ENCODE measurements around the gene EIPR1. TPM values are rescaled to one million over a fixed set of nuclear protein-coding genes. Genes with fewer than 3 reads are reported as not detected.

The EIPR1 gene
- total and polyA plus RNA-seq, 2 donors from 2014 or later, result 28.2 to 37.8 TPM

- Histone ChIP-seq H3K27me3 (ENCODE audit: control insufficient read depth, insufficient read depth, low read length) (no peaks in the 10 kb centered on the region), H3K9me3 (ENCODE audit: control insufficient read depth in 2 of 3, insufficient read depth in 1 of 3, low read length in 3 of 3) (no peaks in the 10 kb centered on the region), H3K36me3 (ENCODE audit: control insufficient read depth in 2 of 3, insufficient read depth in 3 of 3, low read length in 3 of 3) (peaks cover 0 to 3% (median 0%) of the 10 kb centered on the region in 3 donors), H3K9ac (ENCODE audit: low read length in 3 of 3) (no peak overlapping the region), H3K27ac (ENCODE audit: low read depth in 2 of 2, low read length in 2 of 2) (no peak overlapping the region), H3K4me1 (ENCODE audit: control insufficient read depth in 2 of 3, insufficient read depth in 2 of 3, low read depth in 1 of 3, low read length in 3 of 3) (peaks cover 0 to 3% (median 0%) of the 10 kb centered on the region in 3 donors), H3K4me3 (ENCODE audit: low read length in 3 of 3) (no peak overlapping the region)
- TF ChIP-seq CTCF (IDR thresholded peaks at IDR 0.05; ENCODE audit: borderline replicate concordance, extremely low read depth, insufficient read depth), result no peak
- no peak for FAIRE-seq
- intact Hi-C loops (cut with DNase I), result no loop called here
- peak in 1 of 5 donors; percentile 54 for DNase-seq
Measured at GRCh38 chr2:3317871-3318590, 59.6 kb downstream of the EIPR1 start.

GRCh38 chr2:3317277-3317685 lies 60.3 kb downstream of the EIPR1 start:
- DNase-seq (peak in 1 of 5 donors; percentile 59), FAIRE-seq (no peak)
- Histone ChIP-seq H3K9me3 (ENCODE audit: control insufficient read depth in 2 of 3, insufficient read depth in 1 of 3, low read length in 3 of 3) (no peaks in the 10 kb centered on the region), H3K4me3 (ENCODE audit: low read length in 3 of 3) (no peak overlapping the region), H3K9ac (ENCODE audit: low read length in 3 of 3) (no peak overlapping the region), H3K4me1 (ENCODE audit: control insufficient read depth in 2 of 3, insufficient read depth in 2 of 3, low read depth in 1 of 3, low read length in 3 of 3) (peaks cover 0 to 3% (median 0%) of the 10 kb centered on the region in 3 donors), H3K36me3 (ENCODE audit: control insufficient read depth in 2 of 3, insufficient read depth in 3 of 3, low read length in 3 of 3) (peaks cover 0 to 3% (median 0%) of the 10 kb centered on the region in 3 donors), H3K27ac (ENCODE audit: low read depth in 2 of 2, low read length in 2 of 2) (no peak overlapping the region), H3K27me3 (ENCODE audit: control insufficient read depth, insufficient read depth, low read length) (no peaks in the 10 kb centered on the region)
- intact Hi-C loops (cut with DNase I), result no loop called here
- no peak for TF ChIP-seq CTCF (IDR thresholded peaks at IDR 0.05; ENCODE audit: borderline replicate concordance, extremely low read depth, insufficient read depth)

- Histone ChIP-seq H3K4me1 (ENCODE audit: control insufficient read depth in 2 of 3, insufficient read depth in 2 of 3, low read depth in 1 of 3, low read length in 3 of 3) (peaks cover 0 to 3% (median 0%) of the 10 kb centered on the region in 3 donors), H3K27me3 (ENCODE audit: control insufficient read depth, insufficient read depth, low read length) (no peaks in the 10 kb centered on the region), H3K36me3 (ENCODE audit: control insufficient read depth in 2 of 3, insufficient read depth in 3 of 3, low read length in 3 of 3) (peaks cover 0 to 3% (median 0%) of the 10 kb centered on the region in 3 donors), H3K9me3 (ENCODE audit: control insufficient read depth in 2 of 3, insufficient read depth in 1 of 3, low read length in 3 of 3) (no peaks in the 10 kb centered on the region), H3K9ac (ENCODE audit: low read length in 3 of 3) (no peak overlapping the region), H3K4me3 (ENCODE audit: low read length in 3 of 3) (no peak overlapping the region), H3K27ac (ENCODE audit: low read depth in 2 of 2, low read length in 2 of 2) (no peak overlapping the region)
- FAIRE-seq (no peak), DNase-seq (peak in 1 of 5 donors; percentile 27)
- TF ChIP-seq CTCF (IDR thresholded peaks at IDR 0.05; ENCODE audit: borderline replicate concordance, extremely low read depth, insufficient read depth), result no peak
- intact Hi-C loops (cut with DNase I), result no loop called here
Measured at GRCh38 chr2:3316456-3317276, 61.0 kb downstream of the EIPR1 start.

Measured in kidney (tissue), 14 donors.